Subcutaneous abdominal adipose tissue (tissue), 5 donors: Measurements from ENCODE around the gene MRPS11.
"Not testable (repeated sequence)": the region's sequence is repeated elsewhere in the genome, so short reads cannot be mapped to it uniquely, and the experiment has no call there.

Source experiments
- H3K27ac ChIP-seq: one replicate; pipeline ENCODE4 v1.7.0; 2013; ENCODE audit warnings: low read depth, mild to moderate bottlenecking, inconsistent platforms, low read length, moderate library complexity
- H3K27me3 ChIP-seq, 5 donors: one replicate each; pipeline ENCODE4 v1.7.0; 2013; ENCODE audit warnings: low read length in 5 of 5, inconsistent platforms in 1 of 5; ENCODE audit not compliant: control insufficient read depth in 5 of 5, insufficient read depth in 4 of 5
- H3K36me3 ChIP-seq, 5 donors: one replicate each; pipeline ENCODE4 v1.7.0; 2013; ENCODE audit warnings: low read length in 5 of 5; ENCODE audit not compliant: control insufficient read depth in 5 of 5, insufficient read depth in 5 of 5
- H3K4me1 ChIP-seq, 5 donors: one replicate each; pipeline ENCODE4 v1.7.0; 2013; ENCODE audit warnings: low read length in 5 of 5, mild to moderate bottlenecking in 3 of 5, moderate library complexity in 1 of 5; ENCODE audit not compliant: control insufficient read depth in 5 of 5, insufficient read depth in 5 of 5
- H3K4me3 ChIP-seq, 5 donors: one replicate each; pipeline ENCODE4 v1.7.0; 2013; ENCODE audit warnings: low read length in 5 of 5, low read depth in 1 of 5
- H3K9ac ChIP-seq, 5 donors: one replicate each; pipeline ENCODE4 v1.7.0; 2013; ENCODE audit warnings: low read length in 5 of 5, mild to moderate bottlenecking in 4 of 5, moderate library complexity in 3 of 5
- H3K9me3 ChIP-seq, 5 donors: one replicate each; pipeline ENCODE4 v1.7.0; 2013; ENCODE audit warnings: low read length in 5 of 5; ENCODE audit not compliant: control insufficient read depth in 5 of 5
- donor health status: healthy.
- donor health status: healthy.
- donor health status: healthy.
- donor health status: healthy.
- donor health status: healthy.

Gene MRPS11

DNA sequence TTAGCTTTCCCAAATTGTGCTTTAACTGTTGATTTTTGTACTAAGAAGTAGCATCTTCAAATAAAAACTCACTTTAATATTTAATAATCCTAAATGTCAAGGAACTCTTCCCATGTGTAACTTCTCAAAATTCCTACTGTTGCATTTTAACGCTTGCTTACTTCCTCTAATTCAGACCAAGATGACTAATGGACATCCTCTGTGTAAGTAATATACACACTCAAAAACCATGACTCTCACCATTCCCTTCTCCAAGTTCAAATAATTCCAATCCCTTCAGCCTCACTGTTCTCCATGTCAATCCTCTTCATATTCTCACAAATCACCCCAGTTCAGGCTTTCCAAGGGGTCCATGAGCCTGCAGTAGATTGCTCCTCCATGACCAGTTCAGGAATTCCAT, 13.3 kb upstream of the MRPS11 start:
- H3K4me3 ChIP-seq: no peak overlapping the region
- H3K36me3 ChIP-seq: peaks cover 15 to 25% (median 20%) of the 10 kb centered on the region in 5 donors
- no peak overlapping the region for H3K27ac ChIP-seq
- H3K9ac ChIP-seq: peak overlapping the region in 1 of 5 donors; percentile 38
- peaks cover 0 to 19% (median 10%) of the 10 kb centered on the region in 5 donors for H3K4me1 ChIP-seq
- H3K27me3 ChIP-seq: peaks cover 0 to 8% (median 0%) of the 10 kb centered on the region in 5 donors
- no peaks in the 10 kb centered on the region for H3K9me3 ChIP-seq

DNA sequence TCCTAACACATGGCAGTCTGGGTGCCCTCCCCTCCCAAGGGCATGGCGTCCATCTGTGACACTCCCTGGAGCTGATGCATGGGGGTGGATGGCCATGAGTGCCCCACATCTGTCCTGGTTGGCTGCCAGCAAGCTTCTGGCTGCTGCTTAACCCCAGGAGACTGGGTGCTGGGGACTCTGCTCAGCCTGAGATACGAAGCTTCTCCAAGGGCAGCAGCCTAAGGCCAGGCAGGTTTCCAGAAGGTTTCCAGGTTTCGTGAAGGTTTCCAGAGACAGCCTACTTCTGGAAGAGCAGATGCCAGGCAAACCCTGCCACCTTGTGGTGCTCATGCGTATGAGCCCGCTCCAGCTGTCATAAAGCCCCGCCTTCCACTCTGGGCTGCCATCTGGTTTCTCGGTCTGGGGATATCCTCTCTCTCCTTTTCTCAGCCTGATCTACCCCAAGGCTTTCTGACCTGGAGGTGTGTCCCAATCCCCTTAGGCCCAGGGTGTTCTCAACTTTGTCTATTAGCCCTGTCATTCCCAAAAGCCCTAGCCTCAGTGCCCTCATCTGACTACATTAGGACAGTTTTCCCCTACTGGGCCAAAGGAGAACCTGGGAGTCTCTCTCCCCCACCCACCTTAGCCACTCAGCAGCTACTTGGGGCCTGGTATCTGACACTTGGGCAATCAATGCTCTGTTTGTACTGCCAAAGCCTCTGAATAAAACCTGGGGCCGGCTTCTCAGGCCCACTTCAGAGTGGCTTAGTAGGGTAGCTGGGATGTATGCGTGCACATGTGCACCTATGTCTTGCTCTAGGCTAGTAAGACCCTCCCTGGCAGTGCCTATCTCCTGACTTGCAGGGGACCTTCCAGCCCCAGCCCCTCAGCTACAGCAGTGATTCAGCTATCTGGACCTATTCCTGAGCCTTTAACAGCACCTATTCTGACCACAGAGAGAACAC, 12.4 kb upstream of the MRPS11 start:
- H3K27ac ChIP-seq: peak overlapping the region; percentile 30
- H3K9ac ChIP-seq: peak overlapping the region in 4 of 5 donors; percentile 33 to 45 (median 40)

DNA sequence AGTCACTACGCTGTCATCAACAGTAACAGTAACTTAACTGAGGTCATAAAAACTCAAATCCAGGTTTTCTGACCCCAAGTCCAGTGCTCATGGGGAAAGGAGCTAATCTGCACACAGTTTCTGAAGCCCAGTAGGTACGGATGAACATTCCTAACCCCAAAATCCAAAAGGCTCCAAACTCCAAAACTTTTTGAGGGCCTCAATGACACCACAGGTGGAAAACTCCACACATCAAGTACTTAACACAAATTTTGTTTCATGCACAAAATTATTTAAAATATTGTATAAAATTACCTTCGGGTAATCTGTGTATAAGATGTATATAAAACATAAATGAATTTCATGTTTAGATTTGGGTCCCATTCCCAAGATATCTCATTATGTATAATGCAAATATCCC, 10.8 kb upstream of the MRPS11 start:
- H3K27me3 ChIP-seq: no peaks in the 10 kb centered on the region
- H3K4me3 ChIP-seq: no peak overlapping the region
- no peak overlapping the region for H3K27ac ChIP-seq
- H3K9me3 ChIP-seq: no peaks in the 10 kb centered on the region
- H3K36me3 ChIP-seq: peaks cover 22 to 49% (median 35%) of the 10 kb centered on the region in 5 donors
- no peak overlapping the region for H3K9ac ChIP-seq
- peaks cover 0 to 15% (median 8%) of the 10 kb centered on the region in 5 donors for H3K4me1 ChIP-seq

More for the DNA sequence above, 12.4 kb upstream of the MRPS11 start:
- Histone ChIP-seq H3K27me3 (peaks cover 0 to under 1% (median 0%) of the 10 kb centered on the region in 5 donors), H3K4me3 (no peak overlapping the region), H3K36me3 (peaks cover 16 to 34% (median 29%) of the 10 kb centered on the region in 5 donors), H3K9me3 (no peaks in the 10 kb centered on the region), H3K4me1 (peaks cover 0 to 15% (median 8%) of the 10 kb centered on the region in 5 donors)

DNA sequence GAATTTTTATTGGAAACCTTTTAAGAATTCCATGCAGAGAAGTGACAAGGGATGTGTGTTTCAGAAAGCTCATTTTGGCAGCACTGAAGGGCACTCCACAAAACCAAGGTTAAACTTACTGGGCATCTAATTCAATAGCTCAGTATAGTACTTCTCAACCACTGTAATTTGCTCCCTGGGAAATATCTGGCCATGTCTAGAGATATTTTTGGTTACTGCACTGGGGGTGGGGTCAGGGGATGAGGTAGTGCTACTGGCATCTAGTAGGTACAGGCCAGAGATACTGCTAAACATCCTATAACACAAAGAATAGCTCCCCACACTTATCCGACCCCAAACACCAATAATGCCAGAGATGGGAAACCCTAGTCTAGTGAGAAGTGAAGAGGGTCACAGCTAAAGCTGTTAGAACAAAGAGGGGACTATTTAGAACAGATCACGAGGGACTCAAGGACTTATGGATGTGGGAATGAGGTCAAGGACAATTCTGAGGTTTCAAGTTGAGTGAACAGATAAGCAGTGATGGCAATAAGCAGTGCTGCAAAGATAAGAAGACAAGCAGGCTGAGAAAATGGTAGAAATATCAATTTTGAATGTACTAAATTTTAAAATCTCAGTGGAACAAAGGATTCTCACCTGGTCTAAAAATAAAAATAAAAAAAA, 3.5 kb upstream of the MRPS11 start:
- no peaks in the 10 kb centered on the region for H3K9me3 ChIP-seq
- no peak overlapping the region for H3K9ac ChIP-seq
- peaks cover 29 to 60% (median 48%) of the 10 kb centered on the region in 5 donors for H3K36me3 ChIP-seq
- no peak overlapping the region for H3K4me3 ChIP-seq
- no peak overlapping the region for H3K27ac ChIP-seq
- peaks cover 0 to 29% (median 24%) of the 10 kb centered on the region in 5 donors for H3K4me1 ChIP-seq
- no peaks in the 10 kb centered on the region for H3K27me3 ChIP-seq

DNA sequence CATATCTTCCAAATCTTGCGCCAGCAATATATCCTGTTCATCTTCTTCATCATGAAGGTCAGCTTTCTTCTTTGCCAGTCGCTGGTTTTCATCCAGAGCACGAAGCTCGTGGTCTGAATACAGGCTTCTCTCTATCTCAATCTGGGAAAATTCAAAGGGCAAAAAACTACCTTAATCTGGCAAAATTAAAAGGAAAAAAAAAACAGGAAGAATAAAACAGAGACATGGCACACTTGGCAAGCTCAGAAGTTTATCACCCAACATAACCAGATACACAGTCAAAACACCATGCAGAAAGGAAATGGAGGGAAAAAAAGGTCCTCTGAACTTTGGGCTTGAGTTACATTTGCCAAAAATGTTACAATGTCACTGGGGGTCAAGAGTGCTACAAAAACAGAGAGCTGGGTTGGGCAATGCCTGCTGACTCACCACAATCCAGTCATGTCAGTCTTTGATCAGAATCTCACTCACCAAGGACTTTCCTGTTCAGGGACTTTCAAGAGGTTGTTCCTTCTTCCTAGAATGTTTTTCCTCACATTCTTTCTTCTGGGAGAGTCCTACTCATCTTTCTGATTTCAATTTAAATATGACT, 1.8 kb upstream of the MRPS11 start:
- Histone ChIP-seq H3K4me3 (no peak overlapping the region), H3K36me3 (peaks cover 26 to 43% (median 37%) of the 10 kb centered on the region in 5 donors), H3K27ac (peak overlapping the region; percentile 99), H3K9ac (no peak overlapping the region), H3K4me1 (peaks cover 0 to 29% (median 27%) of the 10 kb centered on the region in 5 donors), H3K27me3 (no peaks in the 10 kb centered on the region), H3K9me3 (no peaks in the 10 kb centered on the region)

DNA sequence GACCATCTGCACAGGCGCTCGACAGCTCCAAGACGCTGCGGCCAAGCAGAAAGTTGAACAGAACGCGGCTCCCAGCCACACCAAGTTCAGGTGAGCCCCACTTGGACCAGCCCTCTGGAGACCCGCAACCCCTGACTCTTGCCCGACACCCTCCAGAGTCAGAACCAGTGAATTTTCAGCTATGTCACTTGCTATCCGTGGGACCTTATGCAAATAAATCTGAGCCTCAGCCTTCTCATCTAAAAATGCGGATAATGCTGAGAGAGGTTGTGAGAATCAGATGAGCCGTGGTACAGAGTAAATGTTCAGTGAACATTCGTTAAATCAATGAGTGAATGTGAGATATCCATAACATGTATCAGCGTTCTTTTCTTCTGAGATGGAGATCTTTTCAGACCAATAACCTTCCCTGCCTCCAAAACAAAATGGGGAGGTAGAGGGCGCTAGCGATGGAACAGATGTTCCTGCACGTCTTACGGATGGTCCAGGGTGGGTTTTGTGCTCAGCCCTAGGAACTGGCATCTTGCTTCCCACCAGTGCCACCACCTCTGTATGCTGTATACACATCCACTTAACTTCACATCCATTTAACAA, 524 bp downstream of the MRPS11 start:
- H3K27me3 ChIP-seq: no peaks in the 10 kb centered on the region
- H3K4me1 ChIP-seq: peaks cover 0 to 29% (median 27%) of the 10 kb centered on the region in 5 donors
- peak overlapping the region; percentile 74 to 99 (median 97) for H3K4me3 ChIP-seq
- H3K36me3 ChIP-seq: peaks cover 8 to 35% (median 29%) of the 10 kb centered on the region in 5 donors
- peak overlapping the region; percentile 99 for H3K27ac ChIP-seq
- peak overlapping the region; percentile 83 to 95 (median 89) for H3K9ac ChIP-seq
- no peaks in the 10 kb centered on the region for H3K9me3 ChIP-seq

DNA sequence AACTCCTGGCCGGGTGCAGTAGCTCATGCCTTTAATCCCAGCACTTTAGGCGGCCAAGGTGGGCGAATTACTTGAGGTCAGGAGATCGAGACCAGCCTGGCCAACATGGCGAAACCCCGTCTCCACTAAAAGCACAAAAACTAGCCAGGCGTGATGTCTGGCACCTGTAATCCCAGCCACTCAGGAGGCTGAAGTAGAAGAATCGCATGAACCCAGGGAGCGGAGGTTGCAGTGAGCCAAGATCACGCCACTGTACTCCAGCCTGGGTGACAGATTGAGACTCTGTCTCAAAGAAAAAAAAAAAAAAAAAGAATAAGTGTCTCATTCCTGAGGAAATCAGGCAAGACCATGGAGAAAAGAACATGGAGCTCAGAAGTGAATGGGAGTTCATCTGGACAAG, 1.2 kb downstream of the MRPS11 start:
- peak overlapping the region in 4 of 5 donors; percentile 74 to 99 (median 98) for H3K4me3 ChIP-seq
- peak overlapping the region in 3 of 5 donors; percentile 83 to 95 (median 94) for H3K9ac ChIP-seq
- not testable (repeated sequence) for H3K9me3 ChIP-seq, H3K27ac ChIP-seq, H3K27me3 ChIP-seq
- H3K4me1 ChIP-seq: peaks cover 0 to 29% (median 27%) of the 10 kb centered on the region in 5 donors
- peaks cover under 1 to 35% (median 29%) of the 10 kb centered on the region in 5 donors for H3K36me3 ChIP-seq

DNA sequence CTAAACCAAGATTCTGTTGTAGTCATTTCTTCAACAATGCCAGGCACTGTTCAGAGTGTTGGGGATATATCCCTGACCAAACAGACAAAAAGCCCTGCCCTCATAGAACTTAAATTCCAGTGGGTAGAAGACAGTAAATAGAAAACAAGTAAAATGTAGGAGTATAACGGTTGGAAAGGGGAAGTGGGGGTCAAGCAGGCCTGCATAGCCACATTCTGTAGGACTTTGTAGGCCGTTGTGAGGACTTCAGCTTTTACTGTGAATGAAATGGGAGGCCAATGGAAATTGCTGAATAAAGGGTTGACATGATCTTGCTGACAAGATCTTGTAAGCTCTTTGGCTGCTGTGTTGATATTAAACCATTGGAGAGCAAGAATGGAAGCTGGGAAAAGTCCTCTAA, 1.8 kb downstream of the MRPS11 start:
- peaks cover 0 to 31% (median 24%) of the 10 kb centered on the region in 5 donors for H3K36me3 ChIP-seq

DNA sequence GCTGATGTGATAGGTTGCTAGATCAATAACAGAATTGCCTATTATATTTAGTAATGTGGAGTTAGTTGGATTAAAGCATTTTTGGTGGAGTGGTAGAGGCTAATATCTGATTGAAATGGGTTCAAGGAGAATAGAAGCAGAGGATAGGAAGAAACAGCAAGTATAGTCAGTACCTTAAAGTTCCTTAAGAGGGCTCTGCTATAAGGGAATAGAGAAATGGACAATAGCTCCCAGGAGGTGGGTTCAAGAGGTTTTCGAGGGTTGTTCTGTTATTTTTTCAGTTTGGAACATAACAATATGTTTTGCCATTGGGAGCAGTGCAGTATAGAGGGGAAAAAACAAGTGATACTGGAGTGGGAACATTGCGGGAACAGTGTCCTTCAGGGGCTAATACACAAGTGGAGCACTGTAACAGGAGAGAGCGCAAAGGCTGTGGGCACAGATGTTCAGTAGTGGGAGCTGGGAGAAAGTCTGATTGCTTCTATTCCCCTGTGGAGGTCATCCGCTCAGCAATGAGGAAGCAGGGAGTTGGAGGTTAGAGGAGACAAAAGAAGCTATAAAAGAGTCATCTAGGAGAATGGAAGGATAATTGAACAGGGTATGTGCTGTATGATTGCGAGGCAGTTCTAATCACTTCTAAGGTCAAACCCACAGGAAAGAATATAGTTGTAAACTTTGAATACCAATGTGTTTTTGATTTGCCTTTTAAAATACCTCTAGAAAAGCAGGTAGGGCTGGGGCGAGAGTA, 3.3 kb downstream of the MRPS11 start:
- no peaks in the 10 kb centered on the region for H3K9me3 ChIP-seq
- H3K27me3 ChIP-seq: no peaks in the 10 kb centered on the region
- no peak overlapping the region for H3K27ac ChIP-seq
- H3K4me1 ChIP-seq: peaks cover 0 to 27% (median 21%) of the 10 kb centered on the region in 5 donors
- no peak overlapping the region for H3K9ac ChIP-seq
- H3K4me3 ChIP-seq: no peak overlapping the region
- peaks cover under 1 to 34% (median 29%) of the 10 kb centered on the region in 5 donors for H3K36me3 ChIP-seq

More for the DNA sequence above, 1.8 kb downstream of the MRPS11 start:
- H3K4me3 ChIP-seq: no peak overlapping the region
- no peaks in the 10 kb centered on the region for H3K27me3 ChIP-seq
- H3K9ac ChIP-seq: no peak overlapping the region
- no peaks in the 10 kb centered on the region for H3K9me3 ChIP-seq
- H3K27ac ChIP-seq: no peak overlapping the region
- peaks cover 0 to 29% (median 27%) of the 10 kb centered on the region in 5 donors for H3K4me1 ChIP-seq
